Neural crest cell (in vitro differentiated cells): ENCODE data around the gene EPB41L4B. TPM values are rescaled to one million over a fixed set of nuclear protein-coding genes. Genes with fewer than 3 reads are reported as not detected.

Experiments used
- DNase-seq: peaks from one replicate; pipeline ENCODE4 v3.0.0; 2021; ENCODE audit warnings: low read depth, mixed read lengths, low spot score
- H3K27ac Mint-ChIP-seq: one replicate; pipeline ENCODE4 v1.8.0; 2021; ENCODE audit warnings: mild to moderate bottlenecking, mixed read lengths; ENCODE audit not compliant: unreplicated experiment
- H3K27me3 Mint-ChIP-seq: 2 replicates; pipeline ENCODE4 v1.8.0; 2021; ENCODE audit warnings: low read depth, mild to moderate bottlenecking, mixed read lengths
- H3K36me3 Mint-ChIP-seq: 2 replicates; pipeline ENCODE4 v1.8.0; 2021; ENCODE audit warnings: low read depth, mild to moderate bottlenecking, mixed read lengths
- H3K4me1 Mint-ChIP-seq: 2 replicates; pipeline ENCODE4 v1.8.0; 2021; ENCODE audit warnings: mixed read lengths
- H3K4me3 Mint-ChIP-seq: one replicate; pipeline ENCODE4 v1.8.0; 2021; ENCODE audit warnings: mild to moderate bottlenecking, mixed read lengths
- H3K9me3 Mint-ChIP-seq: 2 replicates; pipeline ENCODE4 v1.8.0; 2021; ENCODE audit warnings: mixed read lengths
- total RNA-seq: library from RNA; stranded (reverse); gene quantifications from 2 replicates; pipeline ENCODE4 v1.2.1, GENCODE V29; 2021
- TF ChIP-seq, protein P1 (sequence below): fragments of 200-600 bp; sonication (generic); conservative IDR thresholded peaks from 2 replicates; pipeline ENCODE4 v1.5.0; 2021; ENCODE audit warnings: antibody characterized with exemption, mild to moderate bottlenecking

Gene EPB41L4B
- total RNA-seq, 1 donor from 2014 or later, result 1.4 TPM

DNA sequence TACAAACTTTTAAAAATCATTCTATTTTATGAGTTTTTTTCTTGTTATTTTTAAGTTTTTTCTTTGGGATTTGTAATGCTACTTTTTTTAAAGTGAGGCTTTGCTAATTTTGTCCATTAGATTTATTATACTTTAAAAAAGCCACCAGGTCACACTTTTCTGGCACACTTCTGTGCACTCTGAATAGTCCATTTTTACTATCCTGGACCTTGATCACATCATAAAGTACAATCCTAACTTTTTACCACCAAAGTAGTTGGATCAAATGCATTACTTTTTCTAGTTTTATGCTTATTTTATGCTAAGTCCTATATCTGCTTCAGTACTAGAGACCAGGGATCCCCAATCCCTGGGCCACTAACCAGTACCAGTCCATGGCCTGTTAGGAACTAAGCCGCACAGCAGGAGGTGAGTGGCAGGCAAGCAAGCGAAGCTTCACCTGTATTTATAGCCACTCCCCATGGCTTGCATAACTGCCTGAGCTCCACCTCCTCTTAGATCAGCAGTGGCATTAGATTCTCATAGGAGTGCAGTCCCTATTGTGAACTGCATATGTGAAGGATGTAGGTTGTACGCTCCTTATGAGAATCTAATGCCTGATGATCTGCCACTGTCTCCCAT is 169.8 kb downstream of the EPB41L4B start:
- TF ChIP-seq, protein P1, sequence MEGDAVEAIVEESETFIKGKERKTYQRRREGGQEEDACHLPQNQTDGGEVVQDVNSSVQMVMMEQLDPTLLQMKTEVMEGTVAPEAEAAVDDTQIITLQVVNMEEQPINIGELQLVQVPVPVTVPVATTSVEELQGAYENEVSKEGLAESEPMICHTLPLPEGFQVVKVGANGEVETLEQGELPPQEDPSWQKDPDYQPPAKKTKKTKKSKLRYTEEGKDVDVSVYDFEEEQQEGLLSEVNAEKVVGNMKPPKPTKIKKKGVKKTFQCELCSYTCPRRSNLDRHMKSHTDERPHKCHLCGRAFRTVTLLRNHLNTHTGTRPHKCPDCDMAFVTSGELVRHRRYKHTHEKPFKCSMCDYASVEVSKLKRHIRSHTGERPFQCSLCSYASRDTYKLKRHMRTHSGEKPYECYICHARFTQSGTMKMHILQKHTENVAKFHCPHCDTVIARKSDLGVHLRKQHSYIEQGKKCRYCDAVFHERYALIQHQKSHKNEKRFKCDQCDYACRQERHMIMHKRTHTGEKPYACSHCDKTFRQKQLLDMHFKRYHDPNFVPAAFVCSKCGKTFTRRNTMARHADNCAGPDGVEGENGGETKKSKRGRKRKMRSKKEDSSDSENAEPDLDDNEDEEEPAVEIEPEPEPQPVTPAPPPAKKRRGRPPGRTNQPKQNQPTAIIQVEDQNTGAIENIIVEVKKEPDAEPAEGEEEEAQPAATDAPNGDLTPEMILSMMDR, result no peak
- peaks cover 7% of the 10 kb centered on the region for H3K9me3 Mint-ChIP-seq
- no peaks in the 10 kb centered on the region for H3K36me3 Mint-ChIP-seq
- no peak overlapping the region for H3K4me3 Mint-ChIP-seq
- no peak for DNase-seq
- H3K27me3 Mint-ChIP-seq, result peaks cover 9% of the 10 kb centered on the region
- no peak overlapping the region for H3K27ac Mint-ChIP-seq
- H3K4me1 Mint-ChIP-seq, result no peaks in the 10 kb centered on the region

DNA sequence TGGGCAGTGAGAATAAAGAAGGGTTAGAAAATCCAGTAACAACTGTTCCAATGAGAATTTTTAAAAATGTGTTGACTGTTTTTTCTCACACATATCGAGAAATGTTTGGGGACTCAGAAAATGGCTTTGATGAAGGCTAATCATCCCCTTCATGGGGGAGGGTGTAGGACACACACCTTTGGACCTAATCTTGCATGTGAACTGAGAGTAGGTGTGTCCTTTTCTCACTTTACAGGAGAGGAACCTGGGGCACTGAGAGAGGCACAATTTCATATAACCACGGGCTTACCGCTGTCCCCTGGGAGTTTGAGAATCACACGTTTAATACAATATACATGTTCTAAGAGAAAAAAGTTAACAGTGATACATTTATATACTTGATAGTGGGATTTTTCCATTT is 171.1 kb downstream of the EPB41L4B start:
- no peaks in the 10 kb centered on the region for H3K4me1 Mint-ChIP-seq
- H3K9me3 Mint-ChIP-seq, result peaks cover 7% of the 10 kb centered on the region
- peaks cover 6% of the 10 kb centered on the region for H3K27me3 Mint-ChIP-seq
- H3K27ac Mint-ChIP-seq, result no peak overlapping the region
- TF ChIP-seq, protein P1, result no peak
- H3K4me3 Mint-ChIP-seq, result no peak overlapping the region
- no peaks in the 10 kb centered on the region for H3K36me3 Mint-ChIP-seq
- no peak for DNase-seq

DNA sequence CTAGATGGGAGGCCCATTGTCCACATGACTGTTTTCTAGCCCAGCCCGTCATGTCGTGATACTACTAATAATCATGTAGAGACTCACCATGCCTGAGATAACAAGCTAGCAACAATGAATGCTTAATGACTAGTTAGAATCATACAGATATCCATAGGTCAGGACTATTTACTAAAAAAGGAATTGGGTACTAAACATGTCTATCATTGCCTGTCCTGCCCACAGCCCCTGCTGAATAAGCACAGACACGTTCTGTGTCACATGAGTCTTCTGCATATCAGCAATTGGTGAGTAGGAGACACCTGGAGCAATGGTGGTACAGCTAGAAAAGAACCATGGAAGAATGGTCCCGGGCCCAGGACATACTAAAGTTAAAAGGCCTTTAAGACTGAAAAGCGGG is 171.8 kb downstream of the EPB41L4B start:
- Mint-ChIP-seq H3K36me3 (no peaks in the 10 kb centered on the region), H3K4me1 (no peaks in the 10 kb centered on the region), H3K4me3 (no peak overlapping the region), H3K27me3 (peaks cover 3% of the 10 kb centered on the region), H3K9me3 (peaks cover 3% of the 10 kb centered on the region), H3K27ac (no peak overlapping the region)
- TF ChIP-seq, protein P1, result no peak
- DNase-seq, result no peak

DNA sequence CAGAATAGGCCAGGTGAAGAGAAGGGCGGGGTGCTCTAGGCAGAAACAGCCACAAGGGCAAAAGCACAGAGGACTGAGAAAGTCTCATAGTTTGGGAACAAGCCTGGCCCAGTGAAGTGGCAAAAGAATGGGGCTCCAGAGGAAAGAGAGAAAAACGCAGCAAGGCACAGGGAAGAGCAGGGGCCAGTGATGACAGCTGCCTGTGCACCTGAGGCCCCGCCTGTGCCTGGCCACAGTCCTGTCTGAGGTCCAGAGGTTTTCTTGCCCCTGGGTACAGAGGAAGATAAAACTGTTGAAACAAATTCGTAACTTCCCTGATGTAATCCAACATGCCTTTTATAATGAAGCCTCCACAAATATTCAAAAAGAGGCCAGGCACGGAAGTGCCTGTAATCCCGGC is 175.8 kb downstream of the EPB41L4B start:
- Mint-ChIP-seq H3K4me1 (no peaks in the 10 kb centered on the region), H3K36me3 (no peaks in the 10 kb centered on the region), H3K27ac (no peak overlapping the region), H3K4me3 (no peak overlapping the region), H3K9me3 (no peaks in the 10 kb centered on the region), H3K27me3 (peaks cover 3% of the 10 kb centered on the region)
- DNase-seq, result no peak
- TF ChIP-seq, protein P1, result no peak

DNA sequence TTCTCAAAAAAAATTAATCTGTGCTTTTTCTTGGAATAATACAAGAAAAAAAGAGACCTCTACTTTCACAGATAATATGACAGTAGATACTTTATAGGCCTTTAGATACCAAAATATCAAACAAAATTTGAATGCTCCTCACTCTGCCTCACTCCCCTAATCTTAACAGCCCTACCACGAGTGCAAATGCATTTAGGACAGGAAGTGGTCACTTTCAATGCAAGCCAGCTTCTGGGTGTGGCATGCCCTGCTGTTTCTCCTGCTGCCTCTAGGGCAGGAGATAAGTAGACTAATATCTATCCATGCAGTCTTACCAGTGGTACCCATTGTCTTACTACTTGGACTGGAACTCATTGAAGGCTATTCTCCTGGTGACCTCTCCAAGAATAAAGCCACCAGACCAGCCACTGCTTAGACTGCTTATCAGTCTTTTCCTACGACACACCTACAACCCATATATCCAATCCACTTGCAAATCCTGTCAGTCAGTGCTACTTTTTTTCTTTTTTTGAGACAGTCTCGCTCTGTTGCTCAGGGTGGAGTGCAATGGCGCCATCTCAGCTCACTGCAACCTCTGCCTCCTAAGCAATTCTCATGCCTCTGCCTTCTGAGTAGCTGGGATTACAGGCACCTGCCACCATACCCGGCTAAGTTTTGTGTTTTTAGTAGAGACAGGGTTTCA is 176.8 kb downstream of the EPB41L4B start:
- TF ChIP-seq, protein P1, result peak; percentile 52
- DNase-seq, result no peak
- Mint-ChIP-seq H3K36me3 (no peaks in the 10 kb centered on the region), H3K27me3 (peaks cover 3% of the 10 kb centered on the region), H3K27ac (peak overlapping the region; percentile 14), H3K9me3 (no peaks in the 10 kb centered on the region), H3K4me3 (no peak overlapping the region), H3K4me1 (no peaks in the 10 kb centered on the region)
